Measurements from ENCODE around the gene LRAT. TPM values are rescaled to one million over a fixed set of nuclear protein-coding genes. Genes with fewer than 3 reads are reported as not detected.

LRAT gene
- total and polyA plus RNA-seq, 2 donors from 2014 or later = 0.15 to 0.72 TPM

DNA sequence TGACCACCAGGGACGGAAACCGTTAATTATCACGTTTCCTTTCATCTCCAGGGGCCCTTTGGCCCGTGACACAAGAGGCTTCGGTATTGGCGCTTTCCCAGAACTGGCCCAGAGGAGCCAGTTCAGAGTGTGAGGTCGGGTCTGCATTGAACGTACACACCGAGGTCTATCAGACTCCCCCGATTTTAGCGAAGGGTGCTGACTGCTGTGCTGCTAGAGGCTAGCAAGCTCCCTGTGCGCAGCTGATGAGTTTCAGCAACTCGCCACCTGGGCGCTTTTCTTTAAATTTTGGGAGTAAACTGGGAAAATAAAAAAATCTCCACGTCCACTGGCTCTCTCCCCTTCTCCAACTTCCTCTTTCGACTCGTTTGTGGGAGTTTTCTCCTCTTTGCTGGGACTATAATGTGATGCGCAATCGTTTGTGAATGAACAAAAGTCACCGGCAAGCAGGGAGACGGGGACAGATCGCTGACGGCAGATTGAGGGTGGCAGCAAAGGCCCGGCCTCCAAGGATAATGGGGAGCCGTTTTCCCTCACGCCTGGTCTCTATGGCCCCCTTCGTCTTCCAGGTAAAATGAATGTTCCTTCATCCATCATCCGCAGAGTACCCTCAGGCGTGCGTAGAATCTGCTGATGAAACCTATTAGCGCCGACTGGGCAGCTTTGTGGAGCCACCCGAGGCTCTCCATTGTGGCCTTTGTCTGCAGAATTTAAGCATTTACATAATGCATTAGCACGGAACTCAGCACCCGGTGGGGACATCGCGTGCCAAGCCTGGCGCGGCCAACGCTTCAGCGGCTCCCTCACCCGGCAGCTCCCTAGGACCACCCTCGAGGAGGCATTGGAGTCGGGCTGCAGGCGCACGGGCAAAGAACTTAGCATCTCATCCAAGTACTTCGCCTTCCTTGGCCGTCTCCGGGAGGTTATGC, 1.6 kb upstream of the LRAT start:
- no peaks in the 10 kb centered on the region for H3K36me3 ChIP-seq (ENCODE audit: control insufficient read depth in 2 of 3, insufficient read depth in 3 of 3, low read length in 3 of 3)
- peaks cover 0 to 8% (median 0%) of the 10 kb centered on the region in 3 donors for H3K4me1 ChIP-seq (ENCODE audit: control insufficient read depth in 2 of 3, insufficient read depth in 2 of 3, low read depth in 1 of 3, low read length in 3 of 3)
- H3K27ac ChIP-seq (ENCODE audit: low read depth in 2 of 2, low read length in 2 of 2) = no peak overlapping the region
- peaks cover 43% of the 10 kb centered on the region for H3K27me3 ChIP-seq (ENCODE audit: control insufficient read depth, insufficient read depth, low read length)
- no peaks in the 10 kb centered on the region for H3K9me3 ChIP-seq (ENCODE audit: control insufficient read depth in 2 of 3, insufficient read depth in 1 of 3, low read length in 3 of 3)
- intact Hi-C loops (cut with DNase I) = no loop called here
- H3K9ac ChIP-seq (ENCODE audit: low read length in 3 of 3) = no peak overlapping the region
- DNase-seq (peak in 4 of 5 donors; percentile 24 to 46 (median 42)), FAIRE-seq (no peak)
- TF ChIP-seq, protein P1, sequence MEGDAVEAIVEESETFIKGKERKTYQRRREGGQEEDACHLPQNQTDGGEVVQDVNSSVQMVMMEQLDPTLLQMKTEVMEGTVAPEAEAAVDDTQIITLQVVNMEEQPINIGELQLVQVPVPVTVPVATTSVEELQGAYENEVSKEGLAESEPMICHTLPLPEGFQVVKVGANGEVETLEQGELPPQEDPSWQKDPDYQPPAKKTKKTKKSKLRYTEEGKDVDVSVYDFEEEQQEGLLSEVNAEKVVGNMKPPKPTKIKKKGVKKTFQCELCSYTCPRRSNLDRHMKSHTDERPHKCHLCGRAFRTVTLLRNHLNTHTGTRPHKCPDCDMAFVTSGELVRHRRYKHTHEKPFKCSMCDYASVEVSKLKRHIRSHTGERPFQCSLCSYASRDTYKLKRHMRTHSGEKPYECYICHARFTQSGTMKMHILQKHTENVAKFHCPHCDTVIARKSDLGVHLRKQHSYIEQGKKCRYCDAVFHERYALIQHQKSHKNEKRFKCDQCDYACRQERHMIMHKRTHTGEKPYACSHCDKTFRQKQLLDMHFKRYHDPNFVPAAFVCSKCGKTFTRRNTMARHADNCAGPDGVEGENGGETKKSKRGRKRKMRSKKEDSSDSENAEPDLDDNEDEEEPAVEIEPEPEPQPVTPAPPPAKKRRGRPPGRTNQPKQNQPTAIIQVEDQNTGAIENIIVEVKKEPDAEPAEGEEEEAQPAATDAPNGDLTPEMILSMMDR (IDR thresholded peaks at IDR 0.05; ENCODE audit: borderline replicate concordance, extremely low read depth, insufficient read depth) = no peak
- peak overlapping the region in 2 of 3 donors; percentile 22 to 42 for H3K4me3 ChIP-seq (ENCODE audit: low read length in 3 of 3)

DNA sequence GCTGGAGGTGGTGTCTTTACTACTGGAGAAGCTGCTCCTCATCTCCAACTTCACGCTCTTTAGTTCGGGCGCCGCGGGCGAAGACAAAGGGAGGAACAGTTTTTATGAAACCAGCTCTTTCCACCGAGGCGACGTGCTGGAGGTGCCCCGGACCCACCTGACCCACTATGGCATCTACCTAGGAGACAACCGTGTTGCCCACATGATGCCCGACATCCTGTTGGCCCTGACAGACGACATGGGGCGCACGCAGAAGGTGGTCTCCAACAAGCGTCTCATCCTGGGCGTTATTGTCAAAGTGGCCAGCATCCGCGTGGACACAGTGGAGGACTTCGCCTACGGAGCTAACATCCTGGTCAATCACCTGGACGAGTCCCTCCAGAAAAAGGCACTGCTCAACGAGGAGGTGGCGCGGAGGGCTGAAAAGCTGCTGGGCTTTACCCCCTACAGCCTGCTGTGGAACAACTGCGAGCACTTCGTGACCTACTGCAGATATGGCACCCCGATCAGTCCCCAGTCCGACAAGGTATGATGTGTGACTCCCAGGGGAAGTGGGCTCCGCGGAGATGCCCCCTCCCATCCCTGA, 634 bp downstream of the LRAT start:
- no peak overlapping the region for H3K27ac ChIP-seq (ENCODE audit: low read depth in 2 of 2, low read length in 2 of 2)
- H3K9me3 ChIP-seq (ENCODE audit: control insufficient read depth in 2 of 3, insufficient read depth in 1 of 3, low read length in 3 of 3) = no peaks in the 10 kb centered on the region
- FAIRE-seq (no peak), DNase-seq (peak in 1 of 5 donors; percentile 51)
- peak overlapping the region; percentile 41 to 70 (median 52) for H3K4me3 ChIP-seq (ENCODE audit: low read length in 3 of 3)
- TF ChIP-seq, protein P1 (IDR thresholded peaks at IDR 0.05; ENCODE audit: borderline replicate concordance, extremely low read depth, insufficient read depth) = no peak
- peaks cover 42% of the 10 kb centered on the region for H3K27me3 ChIP-seq (ENCODE audit: control insufficient read depth, insufficient read depth, low read length)
- intact Hi-C loops (cut with DNase I) = no loop called here
- no peak overlapping the region for H3K9ac ChIP-seq (ENCODE audit: low read length in 3 of 3)
- no peaks in the 10 kb centered on the region for H3K36me3 ChIP-seq (ENCODE audit: control insufficient read depth in 2 of 3, insufficient read depth in 3 of 3, low read length in 3 of 3)
- H3K4me1 ChIP-seq (ENCODE audit: control insufficient read depth in 2 of 3, insufficient read depth in 2 of 3, low read depth in 1 of 3, low read length in 3 of 3) = peaks cover 0 to 8% (median 0%) of the 10 kb centered on the region in 3 donors

DNA sequence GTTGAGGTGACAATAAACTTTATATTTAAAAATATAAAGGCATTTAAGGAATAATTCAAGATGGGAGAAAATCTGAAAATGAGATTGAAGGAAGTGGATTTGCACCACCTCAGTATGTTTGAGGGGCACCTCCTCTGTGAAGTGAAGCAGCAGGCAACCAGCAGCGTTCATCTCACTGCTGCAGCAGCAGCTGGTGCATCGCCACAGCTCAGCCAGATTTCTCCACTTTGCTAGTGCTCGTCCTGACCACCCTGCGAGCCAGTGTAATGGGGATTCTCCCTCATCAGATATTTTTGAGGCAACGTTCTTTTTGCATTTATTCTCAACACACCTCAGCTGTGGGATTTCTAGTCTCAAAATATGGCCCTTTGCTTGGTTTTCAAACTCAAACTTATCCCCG, 13.9 kb downstream of the LRAT start:
- no peaks in the 10 kb centered on the region for H3K4me1 ChIP-seq (ENCODE audit: control insufficient read depth in 2 of 3, insufficient read depth in 2 of 3, low read depth in 1 of 3, low read length in 3 of 3)
- DNase-seq = no peak
- H3K9me3 ChIP-seq (ENCODE audit: control insufficient read depth in 2 of 3, insufficient read depth in 1 of 3, low read length in 3 of 3) = no peaks in the 10 kb centered on the region
- no peak for FAIRE-seq
- H3K36me3 ChIP-seq (ENCODE audit: control insufficient read depth in 2 of 3, insufficient read depth in 3 of 3, low read length in 3 of 3) = no peaks in the 10 kb centered on the region
- TF ChIP-seq, protein P1 (IDR thresholded peaks at IDR 0.05; ENCODE audit: borderline replicate concordance, extremely low read depth, insufficient read depth) = no peak
- no peak overlapping the region for H3K9ac ChIP-seq (ENCODE audit: low read length in 3 of 3)
- no peaks in the 10 kb centered on the region for H3K27me3 ChIP-seq (ENCODE audit: control insufficient read depth, insufficient read depth, low read length)
- no peak overlapping the region for H3K4me3 ChIP-seq (ENCODE audit: low read length in 3 of 3)
- intact Hi-C loops (cut with DNase I) = no loop called here
- no peak overlapping the region for H3K27ac ChIP-seq (ENCODE audit: low read depth in 2 of 2, low read length in 2 of 2)
